ENCODE measurements around the gene DENND2C. TPM values are rescaled to one million over a fixed set of nuclear protein-coding genes. Genes with fewer than 3 reads are reported as not detected.

DENND2C gene
- total RNA-seq, 2 experiments from 2014 or later: 0.67 to 0.96 TPM

DNA sequence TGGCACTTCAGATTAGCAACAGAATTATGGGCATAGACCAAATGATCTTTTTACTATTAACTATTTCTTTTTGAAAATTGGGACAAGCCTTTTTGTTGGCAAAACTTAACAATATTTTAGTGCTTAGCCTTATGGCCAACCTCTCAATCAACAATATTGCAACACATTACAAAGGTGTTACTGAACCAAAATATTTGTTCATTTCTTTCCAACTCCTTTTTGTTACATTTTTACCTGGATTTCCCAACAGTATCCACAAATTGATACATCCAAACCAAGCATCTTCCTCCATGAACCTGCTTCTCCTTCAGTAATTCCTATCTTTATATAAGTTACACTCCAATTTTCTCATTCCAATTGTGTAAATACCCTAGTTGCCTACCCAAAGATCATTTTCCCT is 27.0 kb upstream of the DENND2C start:
- no peaks in the 10 kb centered on the region for H3K9me3 Mint-ChIP-seq
- peaks cover 10% of the 10 kb centered on the region for H3K27me3 Mint-ChIP-seq
- POLR2A ChIA-PET: no interaction called here
- no peak overlapping the region for H3K27ac Mint-ChIP-seq
- H3K4me1 Mint-ChIP-seq: no peaks in the 10 kb centered on the region
- H3K36me3 Mint-ChIP-seq: no peaks in the 10 kb centered on the region
- ATAC-seq (ENCODE audit: low read depth) (no peak), DNase-seq (no peak)
- H3K4me3 Mint-ChIP-seq: no peak overlapping the region

GRCh38 chr1:114695430-114696058 is 25.7 kb upstream of the DENND2C start, which contains the start of gene AMPD1:
Gene AMPD1, minus strand, starts transcription at chr1:114695546. Its CDS starts 75 bp downstream, at chr1:114695471.
- H3K27ac Mint-ChIP-seq: no peak within 1 kb of the TSS
- POLR2A ChIA-PET: no interaction called here
- ATAC-seq (ENCODE audit: low read depth) (no peak), DNase-seq (no peak)
- no peaks in the 10 kb centered on the region for H3K4me1 Mint-ChIP-seq
- no peaks in the 10 kb centered on the region for H3K36me3 Mint-ChIP-seq
- no peak within 1 kb of the TSS for H3K4me3 Mint-ChIP-seq
- H3K9me3 Mint-ChIP-seq: no peaks in the 10 kb centered on the region
- peaks cover 13% of the 10 kb centered on the region for H3K27me3 Mint-ChIP-seq

DNA sequence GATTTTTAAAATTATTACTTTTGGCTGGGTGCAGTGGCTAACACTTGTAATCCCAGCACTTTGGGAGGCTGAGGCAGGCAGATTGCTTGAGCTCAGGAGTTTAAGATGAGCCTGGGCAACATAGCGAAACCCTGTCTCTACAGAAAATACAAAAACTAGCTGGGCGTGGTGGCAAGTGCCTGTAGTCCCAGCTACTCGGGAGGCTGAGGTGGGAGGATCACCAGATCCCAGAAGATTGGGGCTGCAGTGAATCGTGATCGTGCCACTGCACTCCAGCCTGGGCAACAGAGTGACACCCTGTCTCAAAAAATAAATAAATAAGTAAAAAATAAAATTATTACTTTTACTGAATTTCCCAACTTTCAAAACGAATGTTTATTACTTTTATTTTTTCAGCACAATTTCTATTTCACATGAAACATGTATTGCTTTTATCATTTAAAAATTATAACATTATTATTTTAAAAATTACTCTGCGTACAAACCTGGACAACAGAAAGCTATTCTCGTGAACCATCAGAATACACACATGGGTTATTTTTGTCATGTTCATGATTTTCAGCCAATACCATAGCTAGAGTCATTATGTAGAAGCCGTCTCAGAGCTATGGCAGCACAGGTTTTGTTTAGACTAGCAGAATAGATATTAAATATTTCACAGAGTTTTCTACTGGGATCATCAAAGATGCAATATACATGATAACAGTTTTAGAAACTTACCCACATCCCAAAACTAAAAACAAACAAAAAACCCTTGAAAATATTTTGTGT is 24.9 kb upstream of the DENND2C start:
- H3K4me1 Mint-ChIP-seq: no peaks in the 10 kb centered on the region
- DNase-seq (no peak), ATAC-seq (ENCODE audit: low read depth) (no peak)
- H3K4me3 Mint-ChIP-seq: no peak overlapping the region
- H3K36me3 Mint-ChIP-seq: no peaks in the 10 kb centered on the region
- no peaks in the 10 kb centered on the region for H3K9me3 Mint-ChIP-seq
- H3K27me3 Mint-ChIP-seq: peaks cover 13% of the 10 kb centered on the region
- no peak overlapping the region for H3K27ac Mint-ChIP-seq
- POLR2A ChIA-PET: no interaction called here

- no peak for ATAC-seq (ENCODE audit: low read depth)
- POLR2A ChIA-PET: no interaction called here
- no peaks in the 10 kb centered on the region for H3K36me3 Mint-ChIP-seq
Measured at GRCh38 chr1:114692947-114693346, 23.1 kb upstream of the DENND2C start.

DNA sequence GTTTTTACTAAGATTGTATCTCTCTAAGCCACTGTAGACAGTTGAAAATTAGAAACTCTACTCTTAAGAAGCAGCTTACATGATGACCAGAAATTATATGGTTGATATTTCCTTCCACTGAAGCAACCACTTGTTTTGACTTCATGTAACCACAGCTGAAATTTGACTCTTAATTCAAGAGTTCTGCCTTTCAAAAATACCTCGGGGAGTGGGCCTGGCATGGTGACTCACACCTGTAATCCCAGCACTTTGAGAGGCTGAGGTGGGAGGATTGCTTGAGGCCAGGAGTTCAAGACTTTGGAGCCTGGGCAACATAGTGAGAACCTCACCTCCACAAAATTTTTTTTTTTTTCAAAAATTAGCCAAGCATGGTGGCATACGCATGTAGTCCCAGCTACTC is 21.2 kb upstream of the DENND2C start:
- Mint-ChIP-seq H3K4me1 (no peaks in the 10 kb centered on the region), H3K36me3 (no peaks in the 10 kb centered on the region), H3K27ac (no peak overlapping the region), H3K4me3 (no peak overlapping the region), H3K9me3 (no peaks in the 10 kb centered on the region), H3K27me3 (peaks cover 19% of the 10 kb centered on the region)
- no peak for DNase-seq
- no peak for ATAC-seq (ENCODE audit: low read depth)
- POLR2A ChIA-PET: interaction anchor here (0.7 kb wide), 1 partner anchor 358 kb away, joined by 4 read pairs; no protein-coding TSS in a partner anchor

More at GRCh38 chr1:114692947-114693346, 23.1 kb upstream of the DENND2C start:
- Mint-ChIP-seq H3K4me1 (no peaks in the 10 kb centered on the region), H3K9me3 (no peaks in the 10 kb centered on the region), H3K27me3 (peaks cover 13% of the 10 kb centered on the region), H3K27ac (no peak overlapping the region), H3K4me3 (no peak overlapping the region)
- DNase-seq: no peak

DNA sequence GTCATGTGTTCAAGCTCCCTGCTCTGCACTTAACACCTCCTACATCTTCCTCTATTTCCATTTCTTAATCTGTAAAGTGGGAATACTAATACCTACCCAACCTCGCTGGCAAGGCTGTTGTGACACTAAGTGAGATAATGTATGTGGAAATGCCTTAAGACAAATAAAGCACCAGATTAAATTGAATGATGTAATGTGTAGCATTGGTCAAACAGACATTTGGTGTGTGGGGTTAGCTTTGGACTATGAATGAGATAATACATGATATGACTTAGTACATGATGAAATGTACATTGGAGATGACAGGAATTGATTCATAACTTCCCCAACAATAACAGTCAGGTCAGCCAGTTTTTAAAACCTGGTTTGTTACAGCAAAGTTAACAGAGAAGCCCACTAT is 20.3 kb upstream of the DENND2C start:
- POLR2A ChIA-PET: no interaction called here
- Mint-ChIP-seq H3K9me3 (no peaks in the 10 kb centered on the region), H3K27ac (no peak overlapping the region), H3K36me3 (no peaks in the 10 kb centered on the region), H3K4me1 (no peaks in the 10 kb centered on the region), H3K27me3 (peaks cover 20% of the 10 kb centered on the region), H3K4me3 (no peak overlapping the region)
- ATAC-seq (ENCODE audit: low read depth) (no peak), DNase-seq (no peak)

DNA sequence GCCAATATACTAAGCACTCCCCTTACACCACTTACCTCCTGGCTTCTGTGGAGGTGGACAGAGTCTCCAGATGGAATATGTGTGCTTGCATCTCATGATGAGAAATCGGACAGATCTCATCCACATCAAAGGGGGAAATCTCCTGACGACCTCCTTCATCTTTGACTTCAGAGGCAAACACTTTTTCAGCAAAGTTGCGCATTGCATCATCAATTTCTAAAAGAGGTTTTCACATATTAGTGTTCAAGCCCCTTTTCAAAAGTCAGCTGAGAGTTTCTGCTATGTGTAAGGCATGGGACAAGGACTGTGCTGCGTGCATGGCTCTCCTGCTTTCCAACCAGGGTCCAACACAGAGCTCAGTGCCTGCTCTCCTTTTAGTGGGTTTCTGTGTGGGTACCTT is 18.7 kb upstream of the DENND2C start:
- H3K27me3 Mint-ChIP-seq: peaks cover 15% of the 10 kb centered on the region
- POLR2A ChIA-PET: no interaction called here
- H3K36me3 Mint-ChIP-seq: no peaks in the 10 kb centered on the region
- no peaks in the 10 kb centered on the region for H3K9me3 Mint-ChIP-seq
- no peak for ATAC-seq (ENCODE audit: low read depth)
- no peak overlapping the region for H3K27ac Mint-ChIP-seq
- no peak overlapping the region for H3K4me3 Mint-ChIP-seq
- H3K4me1 Mint-ChIP-seq: no peaks in the 10 kb centered on the region
- DNase-seq: no peak

DNA sequence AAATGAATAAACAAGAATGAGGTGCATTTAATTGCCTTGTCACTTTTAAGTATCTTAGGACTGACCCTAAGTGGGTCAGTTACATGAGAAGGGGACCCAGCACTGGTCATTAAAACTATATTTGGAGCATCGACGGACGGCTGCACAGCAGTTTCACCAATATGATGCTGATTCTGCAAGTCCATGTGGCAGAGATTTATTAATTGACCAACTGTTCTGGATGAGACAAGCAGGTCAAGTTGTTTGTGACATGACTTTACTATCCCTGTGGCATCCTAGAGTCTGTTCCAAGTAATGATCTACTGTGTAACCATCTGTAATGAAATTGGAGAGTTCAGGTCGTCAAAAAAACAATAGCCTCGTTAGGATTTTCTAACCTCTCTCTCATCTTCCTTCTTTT is 16.0 kb upstream of the DENND2C start:
- Mint-ChIP-seq H3K36me3 (no peaks in the 10 kb centered on the region), H3K4me1 (no peaks in the 10 kb centered on the region), H3K27me3 (peaks cover 19% of the 10 kb centered on the region), H3K9me3 (no peaks in the 10 kb centered on the region), H3K4me3 (no peak overlapping the region), H3K27ac (no peak overlapping the region)
- POLR2A ChIA-PET: no interaction called here
- DNase-seq (no peak), ATAC-seq (ENCODE audit: low read depth) (no peak)

GRCh38 chr1:114677691-114678090 is 7.8 kb upstream of the DENND2C start:
- DNase-seq: no peak
- POLR2A ChIA-PET: no interaction called here
- Mint-ChIP-seq H3K9me3 (no peaks in the 10 kb centered on the region), H3K4me1 (no peaks in the 10 kb centered on the region), H3K4me3 (no peak overlapping the region), H3K36me3 (no peaks in the 10 kb centered on the region), H3K27ac (no peak overlapping the region), H3K27me3 (peaks cover 45% of the 10 kb centered on the region)
- ATAC-seq (ENCODE audit: low read depth): no peak

DNA sequence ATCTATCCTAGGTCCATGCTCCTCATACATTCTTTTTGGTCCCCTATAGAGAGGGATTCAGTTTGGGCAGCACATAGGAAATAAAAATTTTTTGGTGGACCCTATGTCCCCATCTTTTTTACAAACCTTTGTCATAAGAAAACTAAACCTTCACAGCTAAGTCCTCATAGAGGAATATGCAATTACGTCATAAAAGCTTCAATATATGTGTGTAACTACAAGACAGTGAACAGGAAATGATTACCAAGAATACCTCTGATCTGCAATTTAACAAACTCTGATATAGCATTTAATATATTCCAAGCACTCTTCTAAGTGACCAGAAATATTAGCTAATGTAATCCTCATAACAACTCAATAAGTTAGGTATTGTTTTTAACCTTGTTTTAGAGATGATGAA is 6.3 kb upstream of the DENND2C start:
- H3K27me3 Mint-ChIP-seq: peaks cover 52% of the 10 kb centered on the region
- H3K36me3 Mint-ChIP-seq: no peaks in the 10 kb centered on the region
- no peak for ATAC-seq (ENCODE audit: low read depth)
- POLR2A ChIA-PET: no interaction called here
- H3K27ac Mint-ChIP-seq: no peak overlapping the region
- no peaks in the 10 kb centered on the region for H3K4me1 Mint-ChIP-seq
- H3K4me3 Mint-ChIP-seq: no peak overlapping the region
- no peaks in the 10 kb centered on the region for H3K9me3 Mint-ChIP-seq
- no peak for DNase-seq

DNA sequence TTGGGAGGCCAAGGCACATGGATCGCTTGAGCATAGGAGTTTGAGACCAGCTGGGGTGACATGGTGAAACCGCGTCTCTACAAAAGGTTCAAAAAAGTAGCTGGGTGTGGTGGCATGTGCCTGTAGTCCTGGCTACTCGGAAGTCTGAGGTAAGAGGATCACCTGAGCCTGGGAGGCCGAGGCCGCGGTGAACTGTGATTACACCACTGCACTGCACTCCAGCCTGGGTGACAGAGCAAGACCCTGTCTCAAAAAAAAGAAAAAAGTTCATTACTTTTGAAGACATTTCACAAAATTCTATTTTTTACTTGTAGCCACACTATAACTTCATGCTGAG is 2.1 kb upstream of the DENND2C start:
- POLR2A ChIA-PET: no interaction called here
- Mint-ChIP-seq H3K9me3 (no peaks in the 10 kb centered on the region), H3K27me3 (peaks cover 47% of the 10 kb centered on the region), H3K4me1 (peaks cover 12% of the 10 kb centered on the region), H3K36me3 (no peaks in the 10 kb centered on the region), H3K27ac (no peak overlapping the region), H3K4me3 (no peak overlapping the region)
- ATAC-seq (ENCODE audit: low read depth): no peak
- no peak for DNase-seq

GRCh38 chr1:114671011-114671938 is 1.4 kb upstream of the DENND2C start:
- Mint-ChIP-seq H3K4me3 (peak overlapping the region; percentile 14), H3K9me3 (no peaks in the 10 kb centered on the region), H3K27me3 (peaks cover 48% of the 10 kb centered on the region), H3K36me3 (no peaks in the 10 kb centered on the region), H3K4me1 (peaks cover 12% of the 10 kb centered on the region), H3K27ac (no peak overlapping the region)
- POLR2A ChIA-PET: interaction anchor here (0.7 to 1.7 kb wide), 2 partner anchors 90 to 725 kb away, joined by 3 read pairs; no protein-coding TSS in a partner anchor
- ATAC-seq (ENCODE audit: low read depth) (no peak), DNase-seq (no peak)
